GM19193 (cell line): ENCODE results near the gene ATP11A.

ENCODE experiments used
- POLR2A ChIP-seq: IDR thresholded peaks from 4 replicates; pipeline ENCODE4 v1.6.1; 2011; ENCODE audit not compliant: insufficient read depth, insufficient read length; ENCODE audit errors: extremely low read depth

Gene ATP11A

DNA sequence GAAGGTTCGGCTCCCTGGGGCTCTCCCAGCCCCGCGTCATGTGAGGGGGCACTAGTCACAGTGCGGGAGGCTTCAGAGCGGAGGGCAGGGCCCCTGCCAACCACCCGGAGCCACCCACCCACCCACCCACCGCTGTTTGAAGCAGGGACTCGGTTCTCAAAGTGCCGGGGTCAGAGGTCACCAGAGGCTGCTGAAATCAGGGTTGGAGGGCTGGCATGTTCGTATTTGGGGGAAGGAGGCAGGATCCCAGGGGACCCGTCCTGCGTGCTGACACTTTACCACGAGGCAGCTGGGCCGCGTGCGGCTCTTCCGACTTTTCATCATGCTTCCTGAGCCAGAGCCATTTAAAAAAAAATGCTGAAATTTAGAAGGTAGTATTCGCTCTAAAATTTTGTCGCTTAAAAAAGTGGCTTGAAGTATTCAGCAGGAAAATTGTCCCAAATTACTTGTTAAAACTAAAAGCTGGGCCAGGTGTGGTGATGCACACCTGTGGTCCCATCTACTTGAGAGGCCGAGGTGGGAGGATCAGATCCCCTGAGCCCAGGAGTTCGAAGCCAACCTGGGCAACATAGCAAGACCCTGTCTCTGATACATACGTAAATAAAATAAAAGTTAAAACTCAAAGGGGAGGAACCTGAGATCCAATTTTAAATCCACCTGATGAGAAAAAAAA, 21.2 kb downstream of the ATP11A start:
- no peak for TF ChIP-seq POLR2A

DNA sequence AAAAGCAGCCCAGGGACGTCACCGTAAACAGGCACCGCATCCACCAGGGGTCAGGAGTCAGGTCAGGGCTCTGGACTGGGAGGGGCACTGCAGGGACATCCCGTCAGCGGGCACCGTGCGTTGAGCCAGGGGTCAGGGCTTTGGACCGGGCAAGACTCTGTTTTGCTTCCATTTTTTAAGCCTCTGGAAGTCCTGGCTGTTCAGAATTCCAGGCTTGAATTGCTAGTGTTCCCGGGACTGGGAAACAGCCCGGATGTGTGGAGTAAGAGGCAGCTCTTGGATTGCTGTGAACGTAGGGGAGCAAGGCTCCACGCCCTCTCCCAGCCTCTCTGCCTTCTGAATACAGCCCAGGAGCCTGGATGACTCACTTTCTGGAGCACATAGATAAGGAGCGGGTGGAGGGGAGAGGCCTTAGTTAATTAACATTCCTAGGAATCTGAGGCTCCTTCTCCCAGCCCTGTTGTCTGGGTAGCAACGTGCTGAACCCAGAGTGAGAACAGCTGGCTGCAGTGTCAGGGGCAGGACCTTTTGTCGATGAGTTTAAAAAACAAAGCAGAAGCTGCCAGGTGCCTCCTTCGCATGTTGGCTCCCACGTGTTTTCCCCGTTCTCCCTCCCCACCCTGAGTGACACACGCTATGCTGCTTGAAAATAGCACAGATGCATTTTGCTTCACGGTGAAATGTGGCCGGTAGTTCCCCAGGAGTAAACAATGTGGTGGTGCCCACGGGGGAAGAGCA, 21.9 kb downstream of the ATP11A start:
- no peak for TF ChIP-seq POLR2A

DNA sequence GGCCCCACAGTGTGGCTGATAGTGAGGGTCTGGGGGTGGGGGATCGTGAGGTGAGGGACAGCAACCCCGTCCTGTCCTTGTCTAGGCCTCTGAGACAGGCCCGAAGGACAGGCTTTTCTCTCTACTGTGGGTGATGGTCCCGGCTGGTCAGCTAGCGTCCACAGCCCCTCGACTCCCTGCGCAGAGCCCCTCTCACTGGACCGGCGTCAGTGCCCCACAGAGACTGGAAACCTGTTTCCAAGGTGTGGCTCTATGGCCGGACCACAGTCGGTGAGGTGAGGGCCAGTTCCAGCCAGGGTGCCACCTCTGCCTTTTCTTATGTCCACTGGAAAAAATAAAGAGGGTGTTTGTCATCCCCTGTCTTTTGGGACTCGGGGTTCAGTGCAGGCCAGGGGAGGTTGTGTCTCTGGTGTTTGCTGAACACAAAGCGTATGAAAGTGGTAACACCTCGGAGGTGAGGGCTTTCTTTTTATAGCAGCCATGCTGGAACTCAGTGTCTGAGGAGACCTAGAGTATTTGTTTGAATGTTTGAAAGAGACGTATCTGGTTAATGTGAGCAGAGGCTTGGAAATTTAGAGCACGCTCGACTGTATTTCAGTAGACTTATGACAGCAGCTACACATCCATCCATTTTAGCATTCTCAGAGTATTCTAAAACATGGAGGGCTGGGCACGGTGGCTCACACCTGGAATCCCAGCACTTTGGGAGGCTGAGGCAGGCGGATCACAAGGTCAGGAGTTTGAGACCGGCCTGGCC, 22.8 kb downstream of the ATP11A start:
- TF ChIP-seq POLR2A, result no peak

DNA sequence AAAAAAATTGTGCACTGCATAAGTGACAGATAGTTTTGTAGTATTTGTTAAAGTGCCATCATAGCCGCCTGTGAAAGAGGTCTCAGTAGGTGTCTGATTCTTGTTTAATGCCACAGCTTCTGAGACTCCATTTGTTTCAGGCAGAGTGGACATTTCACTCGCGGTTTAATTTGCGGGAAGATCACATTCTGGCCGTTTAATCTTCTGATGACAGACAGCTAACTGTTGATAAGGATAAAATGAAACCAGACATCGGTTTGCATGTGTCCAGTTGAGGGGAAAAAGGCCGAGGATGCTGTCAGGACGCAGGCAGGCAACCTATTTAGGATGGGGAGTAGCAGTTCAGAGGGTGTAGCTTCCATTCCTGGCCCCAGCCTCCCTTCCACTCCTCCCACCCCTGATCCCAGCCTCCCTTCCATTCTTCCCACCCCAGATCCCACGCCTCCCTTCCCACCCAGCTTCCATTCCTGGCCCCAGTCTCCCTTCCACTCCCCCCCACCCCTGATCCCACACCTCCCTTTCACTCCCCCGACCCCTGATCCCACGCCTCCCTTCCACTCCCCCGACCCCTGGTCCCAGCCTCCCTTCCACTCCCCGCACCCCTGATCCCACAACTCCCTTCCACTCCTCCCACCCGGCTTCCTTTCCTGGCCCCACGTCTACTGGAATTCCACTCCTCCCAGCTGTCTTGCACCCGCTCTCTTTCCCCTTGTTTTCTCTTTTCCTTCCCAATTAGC, 23.8 kb downstream of the ATP11A start:
- no peak for TF ChIP-seq POLR2A

DNA sequence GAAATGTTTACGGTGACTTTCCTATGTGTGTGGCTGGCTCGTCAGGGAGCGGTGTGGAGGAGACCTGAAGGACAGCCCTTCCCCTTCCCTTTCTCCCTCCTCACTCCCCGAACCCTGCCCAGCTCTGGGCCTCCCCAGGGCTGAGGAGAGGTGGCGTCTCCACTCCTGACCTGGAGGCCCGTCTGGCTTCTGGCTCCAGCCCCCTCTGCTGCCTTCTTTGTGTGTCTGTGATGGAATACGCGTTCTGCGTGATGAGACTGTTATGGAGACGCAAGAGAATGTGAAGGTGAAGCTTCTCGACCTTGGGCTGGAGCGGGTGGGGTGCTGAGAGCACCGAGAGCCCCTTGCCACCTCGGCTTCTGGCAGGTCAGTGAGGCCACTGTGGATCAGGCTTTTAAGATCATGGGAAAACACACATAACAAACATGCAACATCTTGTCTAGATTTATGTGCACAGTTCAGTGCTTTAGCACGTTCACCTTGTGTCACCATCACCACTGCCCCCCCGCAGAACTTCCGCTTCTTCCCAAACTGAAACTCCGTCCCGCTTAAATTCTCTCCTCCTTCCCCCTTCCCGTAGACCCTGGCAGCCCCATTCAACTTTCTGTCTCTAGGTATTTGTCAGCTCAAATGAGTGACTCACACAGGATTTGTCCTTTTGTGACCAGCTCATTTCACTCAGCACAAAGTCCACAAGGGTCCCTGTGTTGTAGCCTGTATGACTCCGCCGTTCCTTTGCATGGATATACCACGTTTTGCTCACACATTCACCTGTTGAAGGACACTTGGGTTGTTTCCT, 24.7 kb downstream of the ATP11A start:
- TF ChIP-seq POLR2A, result no peak

DNA sequence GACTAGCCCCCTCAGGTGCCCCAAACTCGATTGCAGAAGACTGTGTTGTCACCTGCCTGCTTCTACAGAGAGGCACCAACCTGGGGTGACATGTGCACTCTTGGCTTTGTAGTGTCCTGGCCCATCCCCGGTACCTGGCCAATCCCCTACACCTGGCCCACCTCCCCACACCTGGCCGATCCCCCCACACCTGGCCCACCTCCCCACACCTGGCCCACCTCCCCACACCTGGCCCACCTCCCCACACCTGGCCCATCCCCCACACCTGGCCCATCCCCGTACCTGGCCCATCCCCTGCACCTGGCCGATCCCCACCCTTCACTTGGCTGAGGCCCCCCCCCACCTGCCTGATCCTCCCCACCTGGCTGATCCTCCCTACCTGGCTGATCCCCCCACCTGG, 25.4 kb downstream of the ATP11A start:
- TF ChIP-seq POLR2A, result no peak

DNA sequence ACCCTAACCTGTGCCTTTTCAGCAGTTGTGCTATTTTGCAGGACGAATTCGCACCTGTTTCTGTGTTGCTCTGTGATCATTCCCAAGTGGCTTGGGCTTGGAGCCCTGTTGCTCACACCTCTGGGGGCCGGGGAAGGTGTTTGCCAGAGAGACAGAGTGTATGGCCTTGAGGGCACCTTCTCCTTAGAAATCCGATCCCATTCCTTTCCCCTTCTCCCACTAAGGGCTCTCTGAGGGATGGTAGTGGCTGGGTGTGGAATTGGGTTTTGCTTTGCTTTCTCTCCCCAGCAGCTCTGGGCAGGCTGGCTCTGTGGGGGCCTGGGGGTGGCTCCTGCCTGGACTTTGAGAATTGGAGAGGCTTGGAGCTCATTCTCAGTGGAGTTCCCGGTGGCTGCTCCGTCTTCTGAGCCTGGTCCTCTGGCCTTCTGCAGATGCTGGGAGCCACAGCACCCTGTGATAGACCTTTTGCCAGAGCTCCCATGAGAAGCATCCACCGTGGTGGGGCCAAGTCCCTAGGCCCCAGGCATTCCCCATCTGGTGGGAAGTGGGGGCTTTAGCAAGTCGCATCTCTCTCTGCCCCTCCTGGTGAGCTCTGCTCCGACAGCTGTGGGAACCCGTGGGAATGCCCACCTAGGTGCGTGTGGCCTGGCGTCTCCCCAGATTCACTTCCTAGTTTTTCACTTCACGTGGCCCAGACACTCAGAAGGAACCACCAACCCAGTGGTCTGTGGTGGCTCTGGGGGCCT, 26.1 kb downstream of the ATP11A start:
- no peak for TF ChIP-seq POLR2A

DNA sequence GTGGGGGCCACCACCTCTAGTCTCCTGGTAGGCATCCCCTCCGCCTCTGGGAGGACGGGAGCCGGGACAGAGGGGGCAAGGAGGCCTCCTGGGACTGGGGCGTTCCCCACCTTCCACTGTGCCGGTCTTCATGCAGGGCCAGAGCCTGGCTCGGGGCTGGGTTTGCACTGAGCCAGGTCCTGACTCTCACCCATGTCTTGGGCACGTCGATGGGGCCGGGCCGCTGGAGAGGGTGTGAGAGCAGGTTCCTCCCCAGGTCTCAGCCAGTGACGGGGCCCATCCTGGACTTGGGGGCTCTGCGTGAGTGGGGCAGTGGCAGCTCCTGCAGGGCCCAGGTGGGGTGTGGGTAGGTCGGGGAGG, 26.6 kb downstream of the ATP11A start:
- TF ChIP-seq POLR2A, result no peak

DNA sequence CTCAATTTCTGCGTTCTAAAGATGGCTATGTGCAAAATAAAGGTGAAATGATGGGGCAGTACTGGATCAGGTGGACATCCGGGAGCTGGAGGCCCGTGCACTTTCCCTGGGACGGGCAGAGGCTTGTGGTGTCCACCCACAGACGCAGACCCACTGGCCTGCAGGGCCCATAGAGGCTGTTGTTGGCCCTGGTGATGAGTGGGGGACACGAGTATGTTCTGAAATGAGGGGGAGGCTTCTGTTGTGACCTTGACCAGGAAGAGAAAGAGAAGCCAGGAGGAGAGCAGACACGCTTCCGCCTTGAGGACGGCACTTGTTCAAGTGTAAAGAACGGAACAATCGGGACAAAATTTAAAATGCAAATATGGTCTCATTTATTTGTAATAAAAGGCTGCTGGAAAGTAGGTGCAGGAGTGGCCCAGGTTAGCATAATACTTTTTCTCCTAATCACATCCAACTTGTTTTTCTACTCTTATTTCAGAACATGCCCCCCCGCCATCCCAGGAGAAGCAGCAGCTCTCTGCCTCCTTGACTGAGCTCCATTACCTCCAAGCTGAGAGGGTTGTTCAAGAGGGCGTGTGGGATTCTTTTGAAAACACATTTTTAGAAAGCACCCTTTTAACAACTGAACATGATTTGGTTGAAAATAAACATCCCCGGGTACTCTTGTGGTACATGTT, 27.1 kb downstream of the ATP11A start:
- no peak for TF ChIP-seq POLR2A

DNA sequence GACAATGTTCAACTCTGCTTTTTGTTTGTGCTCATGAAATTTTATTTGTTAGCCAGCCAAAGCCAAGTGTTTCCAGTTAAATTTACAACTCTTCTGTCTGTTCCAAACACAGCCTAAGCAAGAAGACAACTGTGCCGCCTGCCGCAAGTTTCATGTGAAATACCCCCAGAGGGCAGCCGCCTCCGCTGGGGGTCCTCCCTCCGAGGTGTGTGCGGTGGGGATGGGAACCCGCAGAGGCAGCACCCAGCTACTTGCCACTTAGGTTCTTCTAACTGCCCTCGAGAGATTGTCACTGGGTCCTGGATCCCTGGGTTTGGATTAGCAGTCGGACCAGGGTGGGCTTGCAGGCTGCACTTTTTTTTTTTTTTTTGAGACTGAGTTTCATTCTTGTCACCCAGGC, 28.5 kb downstream of the ATP11A start:
- no peak for TF ChIP-seq POLR2A

DNA sequence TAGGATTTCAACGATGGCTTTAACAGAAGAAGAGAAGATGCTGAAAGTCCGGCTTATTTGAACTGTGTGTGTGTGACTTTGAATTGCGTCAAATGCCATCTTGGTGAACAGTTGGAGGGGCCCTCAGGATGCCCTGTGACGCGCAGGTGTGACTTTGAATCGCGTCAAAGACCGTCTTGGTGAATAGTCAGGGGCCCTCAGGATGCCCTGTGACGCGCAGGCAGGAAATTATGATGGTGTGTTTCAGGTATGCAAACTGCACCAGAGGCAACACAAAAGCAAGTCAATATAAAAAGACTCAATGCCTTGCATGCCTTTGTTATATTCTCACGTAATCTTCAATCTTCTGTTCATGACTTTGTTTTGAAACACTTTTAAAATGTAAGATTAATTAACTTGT, 29.2 kb downstream of the ATP11A start:
- no peak for TF ChIP-seq POLR2A

DNA sequence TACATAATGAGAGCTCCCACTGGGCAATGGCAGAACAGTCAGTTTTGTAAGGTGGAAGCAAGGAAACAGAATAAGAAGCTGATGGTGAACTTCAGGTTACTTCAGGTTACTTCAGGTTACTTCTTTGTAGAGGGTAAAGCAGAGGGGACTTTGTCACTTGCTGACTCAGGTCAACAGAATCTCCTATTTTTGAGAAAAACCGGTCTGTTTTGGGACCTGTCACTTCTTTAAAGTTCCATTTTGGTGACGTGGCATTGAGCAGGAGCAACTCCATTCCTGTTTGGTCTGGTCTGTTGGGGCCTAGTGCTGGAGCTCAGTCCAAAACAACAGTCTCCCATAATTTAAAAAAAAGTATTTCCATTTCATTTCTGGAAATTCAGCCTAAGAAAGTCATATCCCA, 29.7 kb downstream of the ATP11A start:
- no peak for TF ChIP-seq POLR2A

DNA sequence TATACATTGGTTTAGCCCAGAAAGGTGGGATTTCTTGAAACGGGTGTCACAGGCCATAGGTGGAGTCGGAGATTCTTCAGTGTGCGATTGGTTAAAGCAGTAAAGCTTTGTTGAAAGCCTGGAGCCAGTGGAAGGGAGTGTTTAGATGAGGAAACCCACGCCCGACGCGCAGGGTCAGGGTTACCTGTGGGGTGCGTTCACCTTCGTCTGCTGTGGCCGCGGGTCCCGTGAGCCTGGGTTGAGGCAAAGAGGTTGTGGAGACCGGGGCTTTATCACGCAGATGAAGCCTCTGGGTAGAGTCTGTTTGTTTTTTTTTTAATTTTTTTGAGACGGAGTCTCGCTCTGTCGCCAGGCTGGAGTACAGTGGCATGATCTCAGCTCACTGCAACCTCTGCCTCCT, 30.4 kb downstream of the ATP11A start:
- no peak for TF ChIP-seq POLR2A
